Calu3 (cell line): ENCODE results near the gene C2CD4B. TPM values are rescaled to one million over a fixed set of nuclear protein-coding genes. Genes with fewer than 3 reads are reported as not detected.

Source experiments
- BruUV-seq: library from RNA; stranded (reverse); fragments of 400-500 nt; replicated peaks from 2 replicates; lab custom pipeline; 2021; lab: Mats Ljungman, UMichigan
- CTCF ChIA-PET: fragments of 300-600 bp; sonication (Branson Sonifier 250); formaldehyde crosslinking; loops from one replicate; lab custom pipeline; 2022; ENCODE audit warnings: antibody characterized with exemption; lab: Charles Lee
- DNase-seq: peaks from one replicate; pipeline ENCODE4 v3.0.0; 2022
- H3K27ac Mint-ChIP-seq: one replicate; pipeline ENCODE4 v1.8.0; 2022; ENCODE audit warnings: mixed read lengths; ENCODE audit not compliant: unreplicated experiment
- H3K27me3 Mint-ChIP-seq: one replicate; pipeline ENCODE4 v1.8.0; 2022; ENCODE audit warnings: mixed read lengths; ENCODE audit not compliant: unreplicated experiment
- H3K36me3 Mint-ChIP-seq: one replicate; pipeline ENCODE4 v1.8.0; 2022; ENCODE audit warnings: mild to moderate bottlenecking, moderate library complexity, mixed read lengths; ENCODE audit not compliant: insufficient read depth, unreplicated experiment
- H3K4me1 Mint-ChIP-seq: one replicate; pipeline ENCODE4 v1.8.0; 2022; ENCODE audit warnings: mild to moderate bottlenecking, low read depth, mixed read lengths; ENCODE audit not compliant: unreplicated experiment
- H3K4me3 Mint-ChIP-seq: one replicate; pipeline ENCODE4 v1.8.0; 2022; ENCODE audit warnings: mild to moderate bottlenecking, low read depth, moderate library complexity, mixed read lengths; ENCODE audit not compliant: unreplicated experiment
- H3K9me3 Mint-ChIP-seq: one replicate; pipeline ENCODE4 v1.8.0; 2022; ENCODE audit warnings: low read depth, mixed read lengths; ENCODE audit not compliant: unreplicated experiment
- intact Hi-C: fragments of 100-400 bp; cut with micrococcal nuclease; formaldehyde crosslinking; loops from one replicate; pipeline ENCODE4 v1.10.0; 2022; ENCODE audit not compliant: unreplicated experiment
- total RNA-seq: library from RNA; stranded (reverse); gene quantifications from 2 replicates; pipeline ENCODE4 v1.2.3, GENCODE V29; 2022
- TF ChIP-seq, protein P1 (sequence below): fragments of 200-600 bp; IDR thresholded peaks from one replicate; pipeline ENCODE4 v1.8.0; 2022; ENCODE audit warnings: antibody characterized with exemption; ENCODE audit not compliant: unreplicated experiment

C2CD4B gene
- total RNA-seq, 1 experiment from 2014 or later = 29.9 TPM

DNA sequence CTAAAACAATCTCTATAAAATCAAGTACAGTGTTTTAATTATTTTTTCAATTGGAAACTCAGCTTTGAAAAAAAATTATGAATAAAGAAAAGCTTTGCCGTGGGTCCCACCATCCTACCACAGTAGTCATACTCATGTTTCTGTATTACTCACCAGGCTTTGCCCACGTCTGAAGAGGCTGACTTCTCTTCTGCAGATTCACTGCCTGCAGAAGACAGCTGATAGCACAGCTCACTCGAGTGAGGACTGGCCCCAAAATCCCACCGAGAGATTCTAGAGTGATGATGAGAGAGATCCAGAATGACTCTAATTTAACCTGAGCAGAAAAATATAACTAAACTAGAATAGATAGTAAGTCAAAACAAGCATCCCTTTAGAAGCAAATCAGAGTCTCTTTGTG is 11.9 kb downstream of the C2CD4B start:
- Mint-ChIP-seq H3K27ac (no peak overlapping the region), H3K36me3 (no peaks in the 10 kb centered on the region), H3K4me3 (no peak overlapping the region), H3K9me3 (no peaks in the 10 kb centered on the region), H3K27me3 (no peaks in the 10 kb centered on the region), H3K4me1 (peaks cover 11% of the 10 kb centered on the region)
- BruUV-seq = no TSS peak
- intact Hi-C loops = no loop called here
- DNase-seq = no peak
- TF ChIP-seq, protein P1, sequence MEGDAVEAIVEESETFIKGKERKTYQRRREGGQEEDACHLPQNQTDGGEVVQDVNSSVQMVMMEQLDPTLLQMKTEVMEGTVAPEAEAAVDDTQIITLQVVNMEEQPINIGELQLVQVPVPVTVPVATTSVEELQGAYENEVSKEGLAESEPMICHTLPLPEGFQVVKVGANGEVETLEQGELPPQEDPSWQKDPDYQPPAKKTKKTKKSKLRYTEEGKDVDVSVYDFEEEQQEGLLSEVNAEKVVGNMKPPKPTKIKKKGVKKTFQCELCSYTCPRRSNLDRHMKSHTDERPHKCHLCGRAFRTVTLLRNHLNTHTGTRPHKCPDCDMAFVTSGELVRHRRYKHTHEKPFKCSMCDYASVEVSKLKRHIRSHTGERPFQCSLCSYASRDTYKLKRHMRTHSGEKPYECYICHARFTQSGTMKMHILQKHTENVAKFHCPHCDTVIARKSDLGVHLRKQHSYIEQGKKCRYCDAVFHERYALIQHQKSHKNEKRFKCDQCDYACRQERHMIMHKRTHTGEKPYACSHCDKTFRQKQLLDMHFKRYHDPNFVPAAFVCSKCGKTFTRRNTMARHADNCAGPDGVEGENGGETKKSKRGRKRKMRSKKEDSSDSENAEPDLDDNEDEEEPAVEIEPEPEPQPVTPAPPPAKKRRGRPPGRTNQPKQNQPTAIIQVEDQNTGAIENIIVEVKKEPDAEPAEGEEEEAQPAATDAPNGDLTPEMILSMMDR = no peak
- CTCF ChIA-PET = no interaction called here

DNA sequence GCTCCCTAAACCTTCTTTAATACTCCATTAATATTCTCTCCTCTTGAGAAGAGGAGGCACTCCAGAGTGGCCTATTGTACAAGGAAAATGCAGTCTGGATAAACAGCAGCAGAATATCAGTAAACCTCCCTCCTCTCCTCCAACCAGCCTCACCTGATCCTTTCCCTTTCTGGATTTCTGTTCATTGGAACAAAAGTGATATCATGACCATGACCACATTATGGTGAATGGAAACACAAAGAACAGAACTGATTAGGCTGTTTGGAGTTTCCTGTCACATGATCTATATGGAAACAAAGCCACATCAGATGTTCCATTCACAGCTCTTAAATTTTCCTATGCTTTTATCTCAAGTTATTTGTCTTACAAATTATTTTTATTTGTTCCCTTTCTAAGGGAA is 14.6 kb downstream of the C2CD4B start:
- CTCF ChIA-PET = interaction anchor here (0.6 to 0.7 kb wide), 2 partner anchors 10 to 187 kb away, joined by 3 read pairs; no protein-coding TSS in a partner anchor
- TF ChIP-seq, protein P1 = no peak
- DNase-seq = no peak
- no peak overlapping the region for H3K4me3 Mint-ChIP-seq
- H3K27me3 Mint-ChIP-seq = no peaks in the 10 kb centered on the region
- no peaks in the 10 kb centered on the region for H3K36me3 Mint-ChIP-seq
- no TSS peak for BruUV-seq
- no peaks in the 10 kb centered on the region for H3K9me3 Mint-ChIP-seq
- intact Hi-C loops = no loop called here
- H3K4me1 Mint-ChIP-seq = peaks cover 11% of the 10 kb centered on the region
- no peak overlapping the region for H3K27ac Mint-ChIP-seq

DNA sequence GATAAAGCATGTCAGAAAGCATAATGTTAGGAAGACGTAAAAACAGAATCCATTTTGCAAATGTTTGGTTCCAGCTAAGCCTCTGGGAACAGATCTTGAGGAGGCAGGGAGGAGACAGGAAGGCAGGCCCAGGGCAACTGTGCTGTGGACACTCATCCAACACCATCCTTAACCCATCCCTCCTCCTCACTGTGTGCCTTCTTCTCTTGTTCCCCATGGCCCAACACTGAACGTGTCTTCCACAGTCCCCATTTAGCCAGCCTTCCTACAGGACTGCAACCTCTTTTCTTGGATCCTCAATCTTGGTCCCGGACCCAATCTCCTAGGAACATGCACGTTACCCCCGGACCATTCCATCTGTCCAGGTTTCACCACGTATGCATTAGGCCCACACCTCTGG is 15.4 kb downstream of the C2CD4B start:
- Mint-ChIP-seq H3K4me1 (peaks cover 11% of the 10 kb centered on the region), H3K27ac (no peak overlapping the region), H3K9me3 (no peaks in the 10 kb centered on the region), H3K27me3 (no peaks in the 10 kb centered on the region), H3K36me3 (no peaks in the 10 kb centered on the region), H3K4me3 (no peak overlapping the region)
- BruUV-seq = no TSS peak
- DNase-seq = no peak
- CTCF ChIA-PET = interaction anchor here (0.6 to 0.7 kb wide), 3 partner anchors 9 to 1718 kb away, joined by 3 read pairs; no protein-coding TSS in a partner anchor
- intact Hi-C loops = no loop called here
- TF ChIP-seq, protein P1 = no peak

DNA sequence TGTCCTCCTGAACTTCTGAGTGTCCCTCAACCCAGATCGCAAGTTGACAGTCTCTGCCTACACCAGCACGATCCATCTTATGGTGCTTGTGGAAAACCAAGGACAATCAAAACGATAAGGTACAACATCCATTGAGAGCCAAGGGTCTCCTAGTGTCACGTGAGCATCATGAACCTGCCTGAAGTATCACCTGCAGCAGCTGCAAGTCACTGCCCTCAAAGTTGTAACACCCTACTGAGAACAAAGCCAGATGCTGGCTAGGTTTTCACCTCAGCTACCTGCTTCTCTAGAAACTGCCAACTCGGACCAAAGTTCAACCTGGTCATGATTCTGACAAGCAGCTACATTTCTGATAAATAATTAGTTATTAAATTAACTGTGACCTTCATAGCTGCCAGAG is 17.5 kb downstream of the C2CD4B start:
- no peaks in the 10 kb centered on the region for H3K9me3 Mint-ChIP-seq
- CTCF ChIA-PET = no interaction called here
- intact Hi-C loops = no loop called here
- no peak for DNase-seq
- H3K36me3 Mint-ChIP-seq = no peaks in the 10 kb centered on the region
- no peak overlapping the region for H3K4me3 Mint-ChIP-seq
- peaks cover 11% of the 10 kb centered on the region for H3K4me1 Mint-ChIP-seq
- H3K27me3 Mint-ChIP-seq = no peaks in the 10 kb centered on the region
- TF ChIP-seq, protein P1 = no peak
- no peak overlapping the region for H3K27ac Mint-ChIP-seq
- no TSS peak for BruUV-seq
